GM12801 (cell line): Measurements from ENCODE around the gene TP53BP1.

Experiments used
- TF ChIP-seq, protein P1 (sequence below): IDR thresholded peaks from one replicate; pipeline ENCODE4 v1.5.1; 2011; ENCODE audit warnings: control low read depth; ENCODE audit not compliant: insufficient read length; ENCODE audit errors: extremely low read depth

TP53BP1 gene

DNA sequence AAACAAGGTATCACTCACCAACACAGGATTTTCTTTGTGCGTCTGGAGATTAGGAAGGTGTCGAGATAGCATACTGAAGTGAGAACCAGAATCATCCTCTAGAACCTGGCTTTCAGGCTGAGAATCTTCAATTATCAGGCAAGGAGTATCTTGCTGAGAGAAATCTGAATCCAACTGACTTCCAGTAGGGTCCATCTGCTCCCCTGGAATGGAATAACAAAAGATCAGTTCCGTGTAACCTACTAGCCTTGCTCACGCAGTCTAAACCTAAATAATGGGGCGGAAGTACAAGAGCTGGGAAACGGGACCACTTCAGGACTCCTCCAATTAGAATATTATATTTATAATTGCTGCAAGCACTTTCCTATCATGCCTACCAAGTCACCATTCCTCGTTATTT lies 690 bp downstream of the TP53BP1 start:
- TF ChIP-seq, protein P1, sequence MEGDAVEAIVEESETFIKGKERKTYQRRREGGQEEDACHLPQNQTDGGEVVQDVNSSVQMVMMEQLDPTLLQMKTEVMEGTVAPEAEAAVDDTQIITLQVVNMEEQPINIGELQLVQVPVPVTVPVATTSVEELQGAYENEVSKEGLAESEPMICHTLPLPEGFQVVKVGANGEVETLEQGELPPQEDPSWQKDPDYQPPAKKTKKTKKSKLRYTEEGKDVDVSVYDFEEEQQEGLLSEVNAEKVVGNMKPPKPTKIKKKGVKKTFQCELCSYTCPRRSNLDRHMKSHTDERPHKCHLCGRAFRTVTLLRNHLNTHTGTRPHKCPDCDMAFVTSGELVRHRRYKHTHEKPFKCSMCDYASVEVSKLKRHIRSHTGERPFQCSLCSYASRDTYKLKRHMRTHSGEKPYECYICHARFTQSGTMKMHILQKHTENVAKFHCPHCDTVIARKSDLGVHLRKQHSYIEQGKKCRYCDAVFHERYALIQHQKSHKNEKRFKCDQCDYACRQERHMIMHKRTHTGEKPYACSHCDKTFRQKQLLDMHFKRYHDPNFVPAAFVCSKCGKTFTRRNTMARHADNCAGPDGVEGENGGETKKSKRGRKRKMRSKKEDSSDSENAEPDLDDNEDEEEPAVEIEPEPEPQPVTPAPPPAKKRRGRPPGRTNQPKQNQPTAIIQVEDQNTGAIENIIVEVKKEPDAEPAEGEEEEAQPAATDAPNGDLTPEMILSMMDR: no peak

DNA sequence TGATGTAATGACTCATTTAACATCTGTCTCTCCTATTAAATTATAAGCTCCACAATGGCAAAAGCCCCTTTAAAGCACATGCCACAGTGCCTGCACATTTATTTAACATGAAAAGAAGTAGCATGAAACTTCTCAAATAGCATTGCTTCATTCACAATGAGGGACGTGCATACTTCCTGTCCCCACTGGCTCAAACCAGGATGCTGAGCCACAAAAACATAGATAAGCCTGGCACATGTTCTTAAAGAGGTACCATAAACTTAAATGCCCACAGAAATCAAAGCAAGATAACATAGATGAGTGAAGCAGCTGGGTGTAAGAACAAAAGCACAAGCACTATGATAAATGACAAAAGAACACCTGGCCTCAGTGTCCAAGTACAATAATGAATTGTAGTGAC lies 3.8 kb downstream of the TP53BP1 start:
- TF ChIP-seq, protein P1: no peak

DNA sequence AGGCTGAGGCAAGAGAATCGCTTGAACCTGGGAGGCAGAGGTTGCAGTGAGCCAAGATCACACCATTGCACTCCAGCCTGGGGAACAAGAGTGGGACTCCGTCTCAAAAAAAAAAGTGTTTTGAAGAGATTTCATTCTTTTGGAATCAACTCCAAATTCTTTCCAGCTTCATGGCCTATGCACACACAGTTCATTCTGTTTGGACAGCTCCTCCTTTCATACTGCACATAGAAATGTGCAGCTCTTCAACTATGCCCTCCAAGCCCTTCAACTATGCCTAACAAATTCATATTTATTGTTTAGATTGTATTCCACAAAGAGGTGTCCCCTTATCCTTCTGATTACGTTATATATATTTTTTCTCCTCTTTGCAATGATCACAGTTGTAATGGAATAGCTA lies 4.2 kb downstream of the TP53BP1 start:
- TF ChIP-seq, protein P1: no peak

DNA sequence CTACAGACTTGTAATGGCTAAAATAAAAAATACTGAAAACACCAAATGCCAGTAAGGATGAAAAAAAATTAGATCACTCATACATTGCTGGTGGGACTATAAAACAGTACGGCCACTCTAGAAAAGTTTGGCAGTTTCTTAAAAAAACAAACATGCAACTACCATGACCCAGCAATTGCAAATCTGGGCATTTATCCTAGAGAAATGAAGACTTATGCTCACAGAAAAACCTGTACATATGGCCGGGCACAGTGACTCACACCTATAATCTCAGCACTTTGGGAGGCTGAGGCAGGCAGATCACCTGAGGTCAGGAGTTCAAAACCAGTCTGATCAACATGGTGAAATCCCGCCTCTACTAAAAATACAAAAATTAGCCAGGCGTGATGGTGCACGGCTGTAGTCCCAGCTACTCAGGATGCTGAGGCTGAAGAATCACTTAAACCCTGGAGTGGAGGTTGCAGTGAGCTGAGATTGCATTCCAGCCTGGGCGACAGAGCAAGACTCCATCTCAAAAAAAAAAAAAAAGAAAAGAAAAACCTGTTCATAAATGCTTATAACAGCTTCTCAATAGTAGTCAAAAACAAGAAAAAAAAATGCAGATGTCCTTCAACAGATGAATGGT lies 5.6 kb downstream of the TP53BP1 start:
- TF ChIP-seq, protein P1: no peak

DNA sequence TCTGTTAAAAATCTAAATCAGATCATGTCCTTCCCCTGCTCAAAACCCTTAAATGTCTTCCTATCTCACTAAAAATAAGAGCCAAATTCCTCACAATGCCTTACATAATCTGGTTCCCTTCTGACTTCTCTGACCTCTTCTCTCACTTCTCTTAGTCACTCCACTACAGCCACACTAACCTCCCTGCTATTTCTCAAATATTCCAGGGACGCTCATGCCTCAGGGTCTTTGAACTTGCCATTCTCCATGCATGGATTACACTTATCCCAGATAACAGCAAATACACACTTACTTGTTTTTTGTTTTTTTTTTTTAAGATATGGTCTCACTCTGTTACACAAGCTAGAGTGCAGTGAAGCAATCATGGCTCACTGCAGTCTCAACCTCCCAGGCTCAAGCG lies 8.5 kb downstream of the TP53BP1 start:
- TF ChIP-seq, protein P1: no peak

DNA sequence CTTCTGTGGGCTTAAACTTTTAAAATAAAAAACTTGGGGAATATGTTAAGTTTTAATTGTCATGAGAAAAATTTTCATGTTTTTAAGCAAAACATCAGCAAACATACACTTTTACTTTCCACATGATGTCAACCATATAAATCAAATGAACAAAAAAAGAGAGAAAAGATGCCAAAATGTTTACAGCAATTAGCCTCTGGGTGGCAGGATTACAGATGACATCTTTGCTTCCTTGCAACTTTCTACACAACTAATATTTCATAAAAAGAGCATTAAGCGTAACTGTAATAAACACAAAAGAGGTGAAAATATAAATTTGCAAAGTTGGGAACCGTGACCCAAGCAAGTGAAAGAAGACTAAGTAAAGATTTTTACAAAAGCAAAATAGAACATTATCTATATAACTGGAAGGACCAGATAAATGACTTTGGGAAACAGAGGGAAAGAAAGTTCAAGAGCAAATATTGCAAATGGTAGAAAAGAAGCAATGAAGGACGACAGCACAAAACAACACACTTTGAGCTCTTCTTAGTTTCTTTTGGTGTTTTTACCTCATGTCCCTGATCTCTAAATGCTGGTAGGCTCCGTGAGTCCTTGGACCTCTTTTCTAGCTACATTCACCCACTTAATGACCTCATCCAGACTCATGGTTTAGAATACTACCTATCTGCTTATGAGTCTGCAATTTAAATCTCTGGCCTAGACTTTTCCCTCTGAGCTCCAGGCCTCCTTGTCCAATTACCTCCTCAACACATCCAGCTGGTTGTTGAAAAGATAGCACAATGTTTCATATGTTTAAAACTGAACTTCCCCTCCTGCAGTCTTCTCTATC lies 9.4 kb downstream of the TP53BP1 start:
- TF ChIP-seq, protein P1: no peak

DNA sequence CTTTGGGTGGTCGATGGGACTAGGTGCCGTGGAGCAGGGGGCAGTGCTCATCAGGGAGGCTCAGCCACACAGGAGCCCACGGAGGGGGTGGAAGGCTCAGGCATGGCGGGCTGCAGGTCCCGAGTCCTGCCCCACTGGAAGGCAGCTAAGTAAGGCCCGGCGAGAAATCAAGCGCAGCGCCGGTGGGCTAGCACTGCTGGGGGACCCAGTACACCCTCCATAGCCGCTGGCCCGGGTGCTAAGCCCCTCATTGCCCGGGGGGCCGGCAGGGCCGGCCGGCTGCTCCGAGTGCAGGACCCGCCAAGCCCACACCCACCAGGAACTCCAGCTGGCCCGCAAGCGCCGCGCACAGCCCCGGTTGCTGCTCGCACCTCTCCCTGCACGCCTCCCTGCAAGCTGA lies 19.1 kb downstream of the TP53BP1 start:
- TF ChIP-seq, protein P1: no peak
